Measurements from ENCODE around the gene DLG2.

The DLG2 gene

DNA sequence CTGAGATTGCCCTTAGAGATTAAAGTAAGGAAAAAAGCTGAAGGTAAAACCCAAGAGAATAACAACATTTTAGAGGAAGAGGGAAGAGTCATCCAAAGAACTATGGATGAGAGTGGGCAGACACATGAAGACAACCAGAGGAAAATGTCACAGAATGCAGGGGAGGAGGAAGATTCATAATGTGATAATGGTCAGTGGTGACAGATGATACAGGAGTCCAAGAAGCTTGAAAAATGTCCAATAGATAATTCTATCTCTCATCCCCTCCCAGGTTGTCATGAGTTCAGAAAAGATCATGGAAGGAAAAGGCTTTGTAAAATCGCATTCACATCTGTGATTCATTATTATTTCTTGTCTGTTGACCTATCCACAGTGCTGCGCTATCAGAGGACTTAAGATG, 2058.6 kb downstream of the DLG2 start:
- DNase-seq (ENCODE audit: low read depth) = no peak

DNA sequence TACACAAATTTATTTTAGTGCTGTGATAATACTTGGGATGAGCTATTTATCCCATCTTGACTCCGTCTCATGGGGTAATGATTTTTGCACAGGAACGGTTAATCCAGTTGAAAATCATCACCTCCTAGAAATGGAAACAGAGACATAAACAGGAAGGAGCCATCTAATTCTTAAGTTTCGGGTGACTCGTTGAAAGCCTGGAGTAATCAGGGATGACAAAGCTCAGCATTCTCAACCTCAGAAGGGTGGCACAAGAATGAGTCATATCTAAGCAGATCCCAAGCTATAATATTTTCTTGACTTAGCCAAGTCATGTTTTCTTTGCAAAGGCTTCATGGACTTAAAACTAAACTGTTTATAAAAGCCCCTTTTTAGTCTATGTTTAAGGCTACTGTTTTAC, 2060.2 kb downstream of the DLG2 start:
- DNase-seq (ENCODE audit: low read depth) = peak; percentile 61

DNA sequence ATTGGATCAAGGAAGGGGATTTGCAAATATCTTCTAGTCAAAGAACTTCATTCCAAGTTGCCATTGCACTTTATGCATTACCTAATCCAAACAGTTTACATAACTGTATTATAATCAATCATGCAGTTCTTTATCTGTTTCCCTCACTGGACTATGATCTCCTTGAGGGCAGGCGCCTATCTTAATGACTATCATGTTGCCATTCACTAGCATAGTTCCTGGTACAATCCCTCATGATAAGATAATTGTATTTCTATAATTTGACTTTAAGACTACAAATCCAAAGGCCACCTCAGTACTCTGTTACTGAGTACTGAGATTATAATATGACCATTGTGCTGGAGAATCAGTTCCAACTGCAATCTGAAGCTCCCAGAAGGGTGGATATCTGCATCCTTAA, 2062.3 kb downstream of the DLG2 start:
- no peak for DNase-seq (ENCODE audit: low read depth)

DNA sequence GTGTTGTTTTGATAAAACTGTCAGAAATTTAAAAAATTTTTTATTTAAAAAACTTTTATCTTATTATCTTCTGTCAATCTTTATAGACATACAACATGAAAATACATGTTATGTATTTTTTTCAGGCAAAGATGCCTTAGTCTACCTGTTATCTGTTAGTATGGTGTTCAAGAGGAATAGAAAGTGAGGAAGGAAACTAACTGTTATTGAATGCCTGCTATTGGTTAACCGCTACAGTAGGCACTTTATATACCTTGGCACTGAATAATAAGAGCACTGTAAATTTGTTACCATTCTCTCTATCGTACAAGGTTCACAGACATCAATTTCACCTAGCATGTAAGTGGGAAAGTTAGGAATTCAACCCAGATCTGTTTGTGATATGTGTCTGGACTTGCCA, 2068.9 kb downstream of the DLG2 start:
- no peak for DNase-seq (ENCODE audit: low read depth)

DNA sequence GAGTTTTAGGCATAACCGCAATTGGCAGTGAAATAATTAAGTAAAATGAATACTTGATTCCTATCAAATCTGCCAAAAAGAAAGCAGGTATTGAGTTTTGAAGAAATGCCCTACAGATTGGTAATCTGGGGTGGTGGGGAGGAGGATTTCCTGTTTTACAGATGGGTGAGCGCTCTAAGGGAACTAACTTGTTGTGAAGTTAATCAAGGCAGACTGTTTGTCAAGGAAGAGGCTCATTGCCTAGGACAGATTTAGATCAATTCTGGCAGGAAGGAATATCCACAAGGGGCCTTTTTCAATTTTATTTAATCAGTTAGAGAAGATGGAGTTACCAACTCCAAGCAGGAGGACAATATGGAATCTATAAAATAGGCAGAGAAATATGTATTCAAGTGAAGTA, 2069.5 kb downstream of the DLG2 start:
- no peak for DNase-seq (ENCODE audit: low read depth)

DNA sequence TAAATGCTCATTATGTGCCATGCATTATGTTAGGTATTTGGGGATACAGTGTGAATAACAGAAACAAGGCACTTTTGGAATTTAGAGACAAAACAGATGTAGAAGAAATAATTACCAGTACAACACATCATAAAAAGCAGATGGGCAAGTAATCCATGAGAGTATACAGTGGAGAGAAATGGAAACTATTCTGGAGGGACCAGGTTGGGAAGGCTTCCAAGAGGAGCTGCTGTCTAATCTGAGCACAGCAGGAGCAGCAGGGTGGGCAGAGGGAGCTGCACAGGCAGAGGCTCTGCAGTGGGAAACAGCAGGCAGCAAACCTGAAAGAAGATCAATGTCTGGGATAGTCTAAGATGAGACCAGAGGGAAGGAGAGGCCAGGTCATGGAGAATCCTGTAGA, 2072.3 kb downstream of the DLG2 start:
- no peak for DNase-seq (ENCODE audit: low read depth)

DNA sequence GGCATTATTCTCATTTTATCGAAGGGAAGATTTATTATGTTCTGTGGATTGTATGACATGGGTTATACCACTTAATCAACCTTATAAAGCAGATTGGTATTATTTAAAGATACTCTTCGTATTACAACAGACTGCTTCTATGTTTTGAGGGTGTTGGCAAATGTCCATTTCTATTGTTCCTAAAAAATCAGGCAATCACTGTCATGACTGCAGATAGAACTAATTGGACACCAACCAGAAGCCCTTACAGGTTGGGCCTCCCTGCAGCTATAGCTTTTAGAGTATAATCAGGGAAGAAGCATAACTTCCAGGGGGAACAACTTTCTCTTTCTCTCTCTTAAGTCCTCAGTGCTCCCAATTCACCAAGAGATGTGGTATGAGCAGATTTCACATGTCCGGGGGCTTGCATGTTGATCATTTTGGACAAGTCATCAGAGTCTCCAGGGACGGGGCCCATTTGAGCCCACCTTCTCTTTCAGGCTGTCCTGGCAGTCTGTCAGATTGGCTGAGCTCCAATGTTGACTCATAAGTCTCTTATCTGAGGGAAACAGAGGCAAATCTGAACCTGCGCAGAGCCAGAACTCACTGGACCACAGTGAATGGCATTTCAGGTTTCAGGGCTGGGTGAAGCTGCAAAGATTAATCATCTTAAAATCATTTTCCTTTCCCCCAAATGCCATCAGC, 2077.0 kb downstream of the DLG2 start:
- DNase-seq (ENCODE audit: low read depth) = no peak

DNA sequence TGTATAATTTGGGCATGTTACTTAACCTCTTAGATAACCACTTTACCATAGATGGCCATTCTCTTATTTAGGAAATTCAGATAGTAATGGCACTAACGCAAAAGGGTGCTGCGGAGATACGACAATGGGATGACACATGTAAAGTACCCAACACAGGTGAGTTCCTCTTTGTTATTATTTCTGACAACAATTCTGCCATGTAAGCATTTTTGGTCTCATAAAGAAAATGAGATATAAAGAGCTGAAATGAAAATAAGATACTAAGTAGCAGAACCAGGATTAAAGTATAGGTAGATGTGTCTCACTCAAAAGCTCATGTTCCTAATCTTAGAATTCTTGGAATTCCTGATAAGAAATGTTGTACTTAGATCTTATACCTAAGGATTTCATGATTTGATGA, 2080.8 kb downstream of the DLG2 start:
- no peak for DNase-seq (ENCODE audit: low read depth)

DNA sequence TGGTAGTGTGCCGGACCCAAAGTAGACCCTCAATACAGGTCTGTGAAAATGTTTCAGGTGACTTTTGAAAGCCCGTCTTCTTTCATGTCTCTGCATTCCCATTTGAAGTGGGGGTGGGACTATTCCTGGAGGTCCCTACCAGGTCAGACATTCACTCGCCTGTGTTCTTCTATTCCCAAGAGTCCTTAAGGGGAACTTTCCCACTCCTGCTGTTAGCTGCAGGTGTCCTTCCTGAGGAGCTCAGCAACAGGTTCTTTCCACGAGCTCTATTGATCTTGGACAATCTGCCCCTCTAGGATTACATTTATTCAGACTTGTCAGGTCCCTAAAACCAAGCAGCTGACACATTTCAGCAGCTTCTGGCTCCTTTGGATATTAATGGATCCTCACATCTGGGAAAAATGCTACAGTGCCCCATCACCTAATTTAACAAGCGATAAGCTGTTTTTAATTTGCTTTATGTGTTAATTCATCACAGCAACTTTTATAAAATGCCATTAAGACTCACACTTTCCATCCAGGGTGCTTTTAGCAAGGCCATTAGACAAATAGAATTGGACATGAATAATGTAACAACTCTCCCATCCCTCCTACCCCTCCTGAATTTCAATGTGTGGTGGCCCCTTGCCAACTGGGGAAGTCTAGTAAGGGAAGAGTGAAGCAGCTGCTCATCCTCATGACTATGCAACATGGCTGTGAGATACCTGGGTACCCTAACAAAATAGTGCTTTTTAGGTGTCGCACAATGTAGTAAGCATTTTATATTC, 2081.5 kb downstream of the DLG2 start:
- DNase-seq (ENCODE audit: low read depth) = no peak

DNA sequence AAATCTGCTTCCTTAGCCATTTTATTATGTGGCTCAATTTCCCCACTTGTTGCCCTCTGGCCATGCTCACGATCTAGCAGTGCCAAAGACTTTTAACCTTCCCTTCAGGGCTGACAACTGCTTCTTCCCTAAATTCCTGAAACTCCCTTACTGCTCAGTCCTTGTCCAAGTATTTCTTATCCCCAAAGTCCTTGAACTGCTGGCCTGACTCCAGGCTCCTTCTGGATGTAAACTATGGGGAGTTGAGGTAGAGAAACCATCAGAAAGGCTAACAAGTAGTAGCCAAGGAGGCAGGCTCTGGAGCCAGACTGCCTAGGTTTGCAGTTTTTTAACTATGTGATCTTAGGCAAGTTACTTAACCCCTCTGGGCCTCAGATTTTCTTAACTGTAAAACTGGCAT, 2082.3 kb downstream of the DLG2 start:
- no peak for DNase-seq (ENCODE audit: low read depth)

DNA sequence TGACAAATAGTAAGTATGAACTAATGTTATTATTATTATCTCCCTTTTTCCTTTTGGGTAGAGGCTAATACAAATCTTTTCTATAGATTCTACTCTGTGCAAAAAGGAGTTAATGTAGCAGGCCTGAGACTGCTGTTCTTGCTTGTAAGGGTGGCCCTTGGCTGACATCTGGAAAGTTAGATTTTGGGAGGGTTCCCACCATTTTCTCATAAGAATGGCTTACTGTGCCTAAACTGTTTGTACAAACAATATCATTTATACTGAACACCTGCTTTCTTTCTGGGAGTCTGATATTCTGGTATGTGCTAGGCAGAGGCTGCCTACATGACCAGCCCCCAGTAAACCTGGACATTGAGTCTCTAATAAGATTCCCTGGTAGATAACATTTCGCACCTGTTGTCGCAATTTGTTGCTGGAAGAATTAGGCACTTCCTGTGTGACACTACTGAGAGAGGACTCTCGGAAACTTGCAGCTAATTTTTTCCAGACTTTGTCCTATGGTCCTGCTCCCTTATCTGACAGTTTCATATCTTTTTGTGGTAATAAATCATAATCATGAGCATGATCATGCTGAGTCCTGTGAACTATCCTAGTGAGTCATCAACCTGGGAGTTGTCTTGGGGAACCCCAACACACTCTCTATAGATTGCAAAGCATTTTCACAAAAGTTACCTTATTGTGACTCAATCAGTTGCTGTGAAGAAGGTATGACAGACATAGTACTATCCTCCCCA, 2083.3 kb downstream of the DLG2 start:
- DNase-seq (ENCODE audit: low read depth) = no peak

DNA sequence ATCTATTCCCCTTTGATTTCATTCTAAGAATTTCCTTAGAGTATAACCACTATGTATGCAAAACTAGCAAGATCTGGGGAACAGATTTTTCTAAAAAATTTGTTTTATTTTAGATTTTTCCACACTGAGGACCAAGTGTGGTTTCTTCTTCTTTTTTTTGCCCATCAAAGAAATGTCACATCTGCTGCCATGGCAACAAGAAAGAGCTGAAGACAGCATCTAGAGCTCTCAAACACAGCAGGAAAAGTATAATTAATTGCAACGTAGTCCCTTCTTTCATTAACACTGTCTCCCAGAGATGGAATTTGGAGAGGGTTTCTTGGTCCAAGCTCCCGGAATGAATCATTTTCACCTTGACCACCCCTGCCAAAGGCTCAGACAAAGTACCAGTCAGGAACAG, 2084.3 kb downstream of the DLG2 start:
- no peak for DNase-seq (ENCODE audit: low read depth)

DNA sequence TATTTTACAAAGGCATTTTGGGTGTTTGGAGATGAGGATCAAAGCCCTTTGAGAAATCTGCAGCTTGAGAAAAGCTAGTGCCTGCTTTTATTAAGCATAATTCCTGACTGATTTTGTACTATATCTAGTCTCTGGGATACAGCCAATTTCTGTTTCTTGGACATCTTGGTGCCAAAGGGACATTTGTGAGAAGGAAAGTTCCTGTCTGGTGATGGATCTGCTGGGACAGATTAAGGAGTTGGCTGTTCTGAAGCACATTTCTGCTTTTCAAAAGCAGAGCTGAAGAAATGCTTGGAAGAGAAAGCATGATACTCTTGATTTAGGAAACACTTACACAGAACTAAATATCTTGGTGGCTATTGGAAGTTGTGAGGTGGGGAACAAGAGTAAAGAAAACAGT, 2086.4 kb downstream of the DLG2 start:
- DNase-seq (ENCODE audit: low read depth) = no peak

DNA sequence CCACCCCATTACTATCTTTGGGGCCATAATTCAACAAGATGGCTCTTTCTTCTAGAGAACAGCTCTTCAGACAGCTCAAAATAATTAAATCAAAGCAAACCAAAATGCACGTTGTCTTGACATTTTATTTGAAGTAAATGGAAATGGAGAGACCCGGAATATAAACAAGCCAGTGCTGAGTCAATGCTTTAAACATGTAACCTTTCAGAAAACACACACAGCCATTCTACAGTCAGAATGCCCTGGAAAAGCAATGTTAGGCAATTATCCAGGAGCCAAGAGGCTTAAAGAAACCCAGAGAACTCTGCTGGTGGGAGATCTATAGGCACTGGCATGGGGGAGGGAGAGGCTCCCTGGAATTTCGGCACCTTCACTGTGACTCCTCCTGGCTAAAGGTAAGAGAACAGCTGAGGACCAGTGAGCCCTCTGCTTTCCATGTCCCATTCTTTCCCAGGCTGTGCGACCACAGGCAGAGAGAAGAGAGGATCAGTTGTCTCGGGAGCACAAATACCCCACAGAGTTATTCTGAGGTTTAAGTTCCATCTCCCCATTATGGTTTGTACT, 2086.9 kb downstream of the DLG2 start:
- no peak for DNase-seq (ENCODE audit: low read depth)

DNA sequence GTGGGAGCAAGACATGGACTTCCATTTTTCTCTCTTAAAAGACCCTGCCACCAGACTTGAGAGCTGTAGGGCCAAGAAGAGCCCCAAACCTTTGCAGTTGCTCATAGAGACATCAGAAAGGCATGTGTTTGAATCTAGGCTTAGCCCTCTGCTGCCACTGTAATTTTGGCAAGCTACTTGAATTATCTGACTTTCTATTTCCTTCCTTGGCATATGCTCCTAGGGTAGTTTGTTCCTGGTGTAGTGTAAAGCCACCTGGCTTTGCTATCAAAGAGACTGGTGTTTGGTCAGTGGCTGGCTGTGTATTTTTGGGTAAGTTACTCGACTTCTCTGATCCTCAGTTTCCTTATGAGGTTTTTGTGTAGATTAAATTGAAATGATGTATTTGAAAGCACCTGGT, 2088.9 kb downstream of the DLG2 start:
- DNase-seq (ENCODE audit: low read depth) = no peak

DNA sequence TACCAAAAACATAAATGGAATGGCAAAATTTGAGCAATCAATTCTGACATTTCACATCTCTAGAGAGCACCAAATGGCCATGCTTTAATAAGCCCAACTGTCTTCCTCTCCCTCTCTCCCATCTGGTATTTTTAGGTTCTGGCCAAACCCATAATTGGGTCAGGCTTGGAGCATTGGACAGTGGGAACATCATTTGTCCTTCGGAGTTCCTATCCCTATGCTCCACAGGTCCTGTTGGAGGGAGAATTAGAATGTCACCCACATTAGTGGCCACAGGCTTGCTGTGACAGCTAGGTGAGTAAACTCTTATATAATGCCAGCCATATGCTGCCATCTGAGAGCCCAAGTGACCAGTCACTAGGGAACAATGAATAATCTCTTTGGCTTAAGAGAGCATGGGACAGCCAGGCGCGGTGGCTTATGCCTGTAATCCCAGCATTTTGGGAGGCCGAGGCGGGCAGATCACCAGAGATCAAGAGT, 2090.0 kb downstream of the DLG2 start:
- no peak for DNase-seq (ENCODE audit: low read depth)

DNA sequence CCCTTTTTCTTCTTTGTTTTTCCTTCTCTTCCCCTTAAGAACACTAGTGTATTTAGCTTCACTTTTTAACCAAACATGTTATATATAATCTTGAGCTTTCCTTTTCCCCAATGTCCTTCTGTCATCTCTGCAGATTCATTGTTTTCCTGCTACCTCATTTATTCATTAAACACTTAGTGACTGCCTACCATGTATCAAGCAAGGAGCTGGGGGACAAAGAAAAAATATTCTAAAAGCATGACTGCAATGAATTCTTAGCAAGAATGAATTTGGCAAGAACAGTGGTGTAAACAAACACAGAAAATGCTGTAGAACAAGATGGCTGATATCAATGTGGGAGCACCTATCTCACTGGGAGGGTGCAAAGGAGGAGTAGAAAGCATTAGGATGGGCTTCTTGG, 2094.0 kb downstream of the DLG2 start:
- DNase-seq (ENCODE audit: low read depth) = no peak

DNA sequence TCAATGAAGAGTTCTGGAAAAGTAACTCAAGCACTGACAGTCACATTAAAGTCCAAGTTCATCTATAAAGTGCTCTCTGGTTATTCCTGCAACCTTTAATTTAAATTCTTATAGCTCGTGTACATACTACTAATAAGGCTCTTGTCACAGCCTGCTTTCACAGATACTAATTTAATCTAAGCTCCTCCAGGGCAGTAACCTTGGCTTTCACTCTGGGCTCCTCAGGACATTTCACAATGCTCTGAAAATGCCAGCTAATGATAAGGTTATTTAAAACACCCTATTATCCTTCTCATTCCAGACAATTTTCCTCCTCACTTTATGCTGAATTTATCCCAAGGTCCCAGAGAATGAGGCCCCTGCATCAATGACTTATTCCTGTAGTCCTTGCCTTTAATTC, 2098.3 kb downstream of the DLG2 start:
- no peak for DNase-seq (ENCODE audit: low read depth)

DNA sequence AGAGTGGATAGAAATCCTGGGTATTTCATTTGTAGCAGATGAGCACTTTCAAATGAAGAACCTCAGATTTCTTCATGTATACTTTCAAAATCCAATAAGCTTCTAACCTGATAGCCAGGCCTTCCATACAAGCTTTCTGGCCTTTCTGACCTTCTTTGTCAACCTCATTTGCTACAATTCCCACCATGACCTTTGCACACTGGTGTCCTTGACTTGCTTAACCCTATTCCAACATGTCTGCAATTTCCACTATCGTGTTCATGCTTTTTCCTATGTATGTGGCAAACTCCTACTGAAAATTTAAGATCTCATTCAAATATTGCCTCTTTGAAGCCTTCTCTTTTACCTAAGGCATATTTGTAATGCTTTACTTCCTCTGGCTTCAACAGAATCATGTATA, 2098.9 kb downstream of the DLG2 start:
- no peak for DNase-seq (ENCODE audit: low read depth)

DNA sequence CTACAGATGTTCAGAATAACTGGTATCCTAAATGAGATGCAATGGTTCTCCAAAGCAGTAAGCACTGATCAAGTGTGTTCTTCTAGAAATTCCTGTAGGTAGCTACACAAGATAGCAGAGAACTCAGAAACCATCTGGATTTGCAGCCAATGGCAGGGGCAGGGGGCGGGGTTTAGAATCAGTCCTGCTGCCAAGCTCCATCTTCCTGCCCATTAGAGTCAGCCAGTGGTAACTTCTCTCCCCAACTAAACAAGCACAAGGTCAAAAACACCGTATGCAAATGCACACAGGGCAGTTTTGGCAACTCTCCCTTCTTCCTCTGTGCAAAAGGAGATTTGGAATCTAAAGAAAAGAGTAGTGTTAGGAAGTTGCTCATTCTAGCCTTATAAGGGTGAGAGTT, 2103.5 kb downstream of the DLG2 start:
- DNase-seq (ENCODE audit: low read depth) = no peak

DNA sequence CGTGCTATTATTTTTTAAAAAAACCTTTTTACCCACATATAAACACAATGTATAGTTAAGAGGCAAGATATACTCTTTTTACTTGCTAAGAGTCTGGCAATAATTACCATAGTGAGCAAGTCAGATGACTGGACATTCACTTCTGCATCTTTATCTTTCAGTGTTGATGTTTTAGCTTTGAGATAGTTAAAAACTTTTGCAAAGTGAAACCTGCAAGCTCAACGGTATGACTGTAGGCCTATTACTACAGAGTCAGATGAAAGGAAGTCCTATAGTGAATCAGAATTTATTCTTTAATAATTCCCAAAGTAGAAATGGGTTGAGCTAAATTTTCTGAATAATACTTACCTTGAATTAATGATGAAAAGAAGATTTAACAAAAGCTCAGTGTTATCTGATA, 2104.2 kb downstream of the DLG2 start:
- DNase-seq (ENCODE audit: low read depth) = no peak

DNA sequence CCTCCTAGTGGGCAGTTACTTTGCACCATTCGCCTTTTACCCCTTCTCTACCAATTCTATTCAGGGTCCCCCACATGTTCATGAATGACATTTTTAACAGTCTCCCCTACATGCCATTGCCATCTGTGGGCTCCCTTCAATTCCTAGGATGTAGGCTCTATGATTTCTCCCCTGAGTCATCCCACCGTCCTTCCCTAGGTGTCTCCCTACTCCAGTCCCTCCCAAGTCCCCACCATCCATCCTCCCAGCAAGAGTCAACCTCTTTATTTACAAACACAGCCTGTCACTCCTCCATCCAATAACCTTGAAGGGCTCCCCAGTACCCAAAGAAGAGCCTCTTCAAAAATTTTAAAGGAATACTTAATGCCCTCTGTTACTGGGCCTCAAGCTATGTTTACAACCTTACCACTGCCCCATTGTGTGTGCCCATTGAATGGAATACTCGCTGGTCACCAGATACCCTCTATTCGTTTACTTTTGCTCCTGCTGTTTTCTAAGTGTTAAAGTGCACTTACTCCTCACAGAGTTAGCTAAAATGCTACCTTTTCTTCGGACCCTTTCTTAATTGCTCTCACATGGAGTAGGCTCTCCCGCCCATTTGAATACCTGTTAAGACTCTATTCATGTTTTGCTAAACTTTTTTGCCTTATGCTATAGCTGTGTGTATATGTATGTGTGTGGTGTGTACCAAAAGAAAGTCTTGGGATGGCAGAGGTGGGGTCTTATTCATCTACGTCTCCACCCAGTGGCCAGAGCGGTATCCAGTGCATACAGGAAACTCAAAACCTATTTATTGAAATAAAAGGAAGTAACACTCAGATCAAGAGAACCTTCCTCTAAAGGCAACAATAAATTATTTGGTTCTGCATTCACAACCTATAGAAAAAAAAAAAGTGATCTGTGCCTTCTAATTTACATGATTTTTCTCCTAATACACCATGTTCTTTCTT, 2105.2 kb downstream of the DLG2 start:
- DNase-seq (ENCODE audit: low read depth) = no peak
